ENCODE data around the gene GZMM. TPM values are rescaled to one million over a fixed set of nuclear protein-coding genes. Genes with fewer than 3 reads are reported as not detected.

Gene GZMM
- total and polyA plus RNA-seq, 5 donors from 2014 or later = 38.3 to 124 (median 83.8) TPM

- Histone ChIP-seq H3K4me1 (ENCODE audit: control insufficient read depth, insufficient read depth, low read length, poor library complexity, severe bottlenecking) (peaks cover 11% of the 10 kb centered on the region), H3K27me3 (ENCODE audit: control insufficient read depth, insufficient read depth, low read length) (peaks cover 4% of the 10 kb centered on the region), H3K9me3 (ENCODE audit: control insufficient read depth in 2 of 2, low read length in 2 of 2) (no peaks in the 10 kb centered on the region), H3K4me3 (ENCODE audit: low read depth, low read length) (no peak overlapping the region), H3K27ac (ENCODE audit: insufficient read depth, low read length, poor library complexity, severe bottlenecking) (no peak overlapping the region), H3K36me3 (ENCODE audit: control insufficient read depth, insufficient read depth, low read length) (no peaks in the 10 kb centered on the region)
- peaks cover 0 to 21% (median 1%) of the 10 kb centered on the region in 4 donors for H3K4me1 Mint-ChIP-seq
- H3K27me3 Mint-ChIP-seq = peaks cover 24% of the 10 kb centered on the region
- no peak overlapping the region for H3K4me3 Mint-ChIP-seq
- no peak overlapping the region for H3K27ac Mint-ChIP-seq
- no peaks in the 10 kb centered on the region for H3K36me3 Mint-ChIP-seq
- H3K9me3 Mint-ChIP-seq = peaks cover 0 to 2% (median 0%) of the 10 kb centered on the region in 7 donors
- DNase-seq (no peak), ATAC-seq (ENCODE audit: low read depth in 2 of 2) (no peak)
Observed at GRCh38 chr19:497869-498510, 45.9 kb upstream of the GZMM start.

- H3K27ac ChIP-seq (ENCODE audit: insufficient read depth, low read length, poor library complexity, severe bottlenecking) = no peak overlapping the region
- H3K27me3 ChIP-seq (ENCODE audit: control insufficient read depth, insufficient read depth, low read length) = peaks cover 4% of the 10 kb centered on the region
- H3K4me3 ChIP-seq (ENCODE audit: low read depth, low read length) = no peak overlapping the region
- no peaks in the 10 kb centered on the region for H3K9me3 ChIP-seq (ENCODE audit: control insufficient read depth in 2 of 2, low read length in 2 of 2)
- Mint-ChIP-seq H3K27ac (no peak overlapping the region), H3K4me1 (peaks cover 0 to 21% (median 1%) of the 10 kb centered on the region in 4 donors), H3K27me3 (peaks cover 24% of the 10 kb centered on the region), H3K36me3 (no peaks in the 10 kb centered on the region), H3K4me3 (no peak overlapping the region), H3K9me3 (peaks cover 0 to 2% (median 0%) of the 10 kb centered on the region in 7 donors)
- peaks cover 11% of the 10 kb centered on the region for H3K4me1 ChIP-seq (ENCODE audit: control insufficient read depth, insufficient read depth, low read length, poor library complexity, severe bottlenecking)
- DNase-seq (no peak), ATAC-seq (ENCODE audit: low read depth in 2 of 2) (no peak)
- no peaks in the 10 kb centered on the region for H3K36me3 ChIP-seq (ENCODE audit: control insufficient read depth, insufficient read depth, low read length)
Observed at GRCh38 chr19:498511-498891, 45.4 kb upstream of the GZMM start.

- Histone ChIP-seq H3K27ac (ENCODE audit: insufficient read depth, low read length, poor library complexity, severe bottlenecking) (no peak overlapping the region), H3K4me1 (ENCODE audit: control insufficient read depth, insufficient read depth, low read length, poor library complexity, severe bottlenecking) (peaks cover 11% of the 10 kb centered on the region), H3K4me3 (ENCODE audit: low read depth, low read length) (no peak overlapping the region), H3K9me3 (ENCODE audit: control insufficient read depth in 2 of 2, low read length in 2 of 2) (no peaks in the 10 kb centered on the region), H3K27me3 (ENCODE audit: control insufficient read depth, insufficient read depth, low read length) (peaks cover 4% of the 10 kb centered on the region), H3K36me3 (ENCODE audit: control insufficient read depth, insufficient read depth, low read length) (no peaks in the 10 kb centered on the region)
- ATAC-seq (ENCODE audit: low read depth in 2 of 2) = no peak
- no peak for DNase-seq
- no peaks in the 10 kb centered on the region for H3K36me3 Mint-ChIP-seq
- H3K4me3 Mint-ChIP-seq = peak overlapping the region in 1 of 4 donors; percentile 88
- H3K4me1 Mint-ChIP-seq = peaks cover 0 to 18% (median 0%) of the 10 kb centered on the region in 4 donors
- H3K9me3 Mint-ChIP-seq = peaks cover 0 to 2% (median 0%) of the 10 kb centered on the region in 7 donors
- peaks cover 24% of the 10 kb centered on the region for H3K27me3 Mint-ChIP-seq
- H3K27ac Mint-ChIP-seq = peak overlapping the region in 1 of 3 donors; percentile 90
Observed at GRCh38 chr19:498977-499623, 44.8 kb upstream of the GZMM start.

GRCh38 chr19:501646-502045, 42.2 kb upstream of the GZMM start:
- H3K9me3 Mint-ChIP-seq = peaks cover 0 to 2% (median 0%) of the 10 kb centered on the region in 7 donors
- DNase-seq (no peak), ATAC-seq (ENCODE audit: low read depth in 2 of 2) (no peak)

GRCh38 chr19:504616-505015, 39.2 kb upstream of the GZMM start:
- Histone ChIP-seq H3K4me1 (ENCODE audit: control insufficient read depth, insufficient read depth, low read length, poor library complexity, severe bottlenecking) (peaks cover 27% of the 10 kb centered on the region), H3K36me3 (ENCODE audit: control insufficient read depth, insufficient read depth, low read length) (no peaks in the 10 kb centered on the region), H3K4me3 (ENCODE audit: low read depth, low read length) (no peak overlapping the region), H3K27ac (ENCODE audit: insufficient read depth, low read length, poor library complexity, severe bottlenecking) (no peak overlapping the region), H3K9me3 (ENCODE audit: control insufficient read depth in 2 of 2, low read length in 2 of 2) (no peaks in the 10 kb centered on the region), H3K27me3 (ENCODE audit: control insufficient read depth, insufficient read depth, low read length) (no peaks in the 10 kb centered on the region)
- no peak overlapping the region for H3K4me3 Mint-ChIP-seq
- no peaks in the 10 kb centered on the region for H3K36me3 Mint-ChIP-seq
- no peak for ATAC-seq (ENCODE audit: low read depth in 2 of 2)
- H3K9me3 Mint-ChIP-seq = peaks cover 0 to 2% (median 0%) of the 10 kb centered on the region in 7 donors
- H3K4me1 Mint-ChIP-seq = peaks cover 5 to 30% (median 13%) of the 10 kb centered on the region in 4 donors
- H3K27me3 Mint-ChIP-seq = peaks cover 5% of the 10 kb centered on the region
- H3K27ac Mint-ChIP-seq = no peak overlapping the region
- no peak for DNase-seq

More at GRCh38 chr19:501646-502045, 42.2 kb upstream of the GZMM start:
- H3K4me1 ChIP-seq (ENCODE audit: control insufficient read depth, insufficient read depth, low read length, poor library complexity, severe bottlenecking) = peaks cover 15% of the 10 kb centered on the region
- H3K27me3 ChIP-seq (ENCODE audit: control insufficient read depth, insufficient read depth, low read length) = peaks cover 4% of the 10 kb centered on the region
- H3K36me3 Mint-ChIP-seq = no peaks in the 10 kb centered on the region
- H3K4me1 Mint-ChIP-seq = peaks cover 0 to 19% (median 5%) of the 10 kb centered on the region in 4 donors
- peaks cover 16% of the 10 kb centered on the region for H3K27me3 Mint-ChIP-seq
- H3K9me3 ChIP-seq (ENCODE audit: control insufficient read depth in 2 of 2, low read length in 2 of 2) = no peaks in the 10 kb centered on the region
- H3K4me3 ChIP-seq (ENCODE audit: low read depth, low read length) = no peak overlapping the region
- no peak overlapping the region for H3K4me3 Mint-ChIP-seq
- no peak overlapping the region for H3K27ac ChIP-seq (ENCODE audit: insufficient read depth, low read length, poor library complexity, severe bottlenecking)
- H3K36me3 ChIP-seq (ENCODE audit: control insufficient read depth, insufficient read depth, low read length) = no peaks in the 10 kb centered on the region
- no peak overlapping the region for H3K27ac Mint-ChIP-seq

GRCh38 chr19:506404-507285, 37.2 kb upstream of the GZMM start:
- Mint-ChIP-seq H3K4me1 (peaks cover 11 to 44% (median 25%) of the 10 kb centered on the region in 4 donors), H3K27ac (peak overlapping the region; percentile 96 to 100 (median 99)), H3K27me3 (peaks cover 4% of the 10 kb centered on the region), H3K9me3 (peaks cover 0 to 2% (median 0%) of the 10 kb centered on the region in 7 donors), H3K4me3 (peak overlapping the region; percentile 93 to 99 (median 98)), H3K36me3 (no peaks in the 10 kb centered on the region)
- H3K27me3 ChIP-seq (ENCODE audit: control insufficient read depth, insufficient read depth, low read length) = no peaks in the 10 kb centered on the region
- H3K4me3 ChIP-seq (ENCODE audit: low read depth, low read length) = peak overlapping the region; percentile 90
- ATAC-seq (ENCODE audit: low read depth in 2 of 2) = peak; percentile 65 to 66
- peaks cover 45% of the 10 kb centered on the region for H3K4me1 ChIP-seq (ENCODE audit: control insufficient read depth, insufficient read depth, low read length, poor library complexity, severe bottlenecking)
- peak overlapping the region; percentile 94 for H3K27ac ChIP-seq (ENCODE audit: insufficient read depth, low read length, poor library complexity, severe bottlenecking)
- no peaks in the 10 kb centered on the region for H3K36me3 ChIP-seq (ENCODE audit: control insufficient read depth, insufficient read depth, low read length)
- DNase-seq = peak; percentile 91 to 99 (median 98)
- H3K9me3 ChIP-seq (ENCODE audit: control insufficient read depth in 2 of 2, low read length in 2 of 2) = no peaks in the 10 kb centered on the region

Measured in CD4-positive, CD25-positive, alpha-beta regulatory T cell (primary cell).